RWPE1 (cell line): Measurements from ENCODE around the gene ARMCX6.
"Not testable (repeated sequence)": the region's sequence is repeated elsewhere in the genome, so short reads cannot be mapped to it uniquely, and the experiment has no call there.

Experiments
- CTCF ChIA-PET: fragments of 350-600 bp; sonication (Branson Sonifier 250); formaldehyde crosslinking; extraction: SDS; loops from one replicate; lab custom pipeline; 2021; lab: Yijun Ruan, JAX
- POLR2A ChIA-PET: fragments of 400-600 bp; formaldehyde crosslinking; extraction: SDS; loops from one replicate; lab custom pipeline; 2020; ENCODE audit warnings: antibody characterized with exemption; ENCODE audit not compliant: low non-redundant PET; lab: Yijun Ruan, JAX
- DNase-seq: peaks from one replicate; pipeline ENCODE4 v3.0.0; 2012; ENCODE audit warnings: low spot score
- H3K27ac ChIP-seq: fragments of 450-650 bp; 2 replicates; pipeline ENCODE4 v1.5.1; 2017
- TF ChIP-seq, protein P1 (sequence below): fragments of 450-650 bp; conservative IDR thresholded peaks from 2 replicates; pipeline ENCODE4 v1.5.1; 2017; ENCODE audit warnings: low read depth, mild to moderate bottlenecking

ARMCX6 gene

DNA sequence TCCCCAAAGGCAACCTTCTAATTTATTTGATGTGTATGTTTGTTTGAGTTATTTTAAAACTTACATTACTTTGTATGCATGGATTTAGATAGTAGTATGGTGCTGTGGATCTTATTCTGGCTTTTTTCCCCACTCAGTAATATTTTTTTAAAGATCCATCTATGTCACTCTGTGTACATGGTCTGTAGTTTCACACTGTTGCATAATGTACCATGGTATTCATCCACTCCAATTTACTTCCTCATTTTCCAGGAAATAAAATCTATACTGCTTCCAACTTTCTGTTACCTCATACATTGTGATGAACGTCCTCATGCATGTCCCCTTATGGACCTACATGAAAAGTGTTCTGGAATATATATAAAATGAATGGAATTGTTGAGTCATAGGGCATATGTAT is 24.3 kb upstream of the ARMCX6 start:
- POLR2A ChIA-PET = no interaction called here
- H3K27ac ChIP-seq = no peak overlapping the region
- TF ChIP-seq, protein P1, sequence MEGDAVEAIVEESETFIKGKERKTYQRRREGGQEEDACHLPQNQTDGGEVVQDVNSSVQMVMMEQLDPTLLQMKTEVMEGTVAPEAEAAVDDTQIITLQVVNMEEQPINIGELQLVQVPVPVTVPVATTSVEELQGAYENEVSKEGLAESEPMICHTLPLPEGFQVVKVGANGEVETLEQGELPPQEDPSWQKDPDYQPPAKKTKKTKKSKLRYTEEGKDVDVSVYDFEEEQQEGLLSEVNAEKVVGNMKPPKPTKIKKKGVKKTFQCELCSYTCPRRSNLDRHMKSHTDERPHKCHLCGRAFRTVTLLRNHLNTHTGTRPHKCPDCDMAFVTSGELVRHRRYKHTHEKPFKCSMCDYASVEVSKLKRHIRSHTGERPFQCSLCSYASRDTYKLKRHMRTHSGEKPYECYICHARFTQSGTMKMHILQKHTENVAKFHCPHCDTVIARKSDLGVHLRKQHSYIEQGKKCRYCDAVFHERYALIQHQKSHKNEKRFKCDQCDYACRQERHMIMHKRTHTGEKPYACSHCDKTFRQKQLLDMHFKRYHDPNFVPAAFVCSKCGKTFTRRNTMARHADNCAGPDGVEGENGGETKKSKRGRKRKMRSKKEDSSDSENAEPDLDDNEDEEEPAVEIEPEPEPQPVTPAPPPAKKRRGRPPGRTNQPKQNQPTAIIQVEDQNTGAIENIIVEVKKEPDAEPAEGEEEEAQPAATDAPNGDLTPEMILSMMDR = no peak
- DNase-seq = no peak
- CTCF ChIA-PET = no interaction called here

DNA sequence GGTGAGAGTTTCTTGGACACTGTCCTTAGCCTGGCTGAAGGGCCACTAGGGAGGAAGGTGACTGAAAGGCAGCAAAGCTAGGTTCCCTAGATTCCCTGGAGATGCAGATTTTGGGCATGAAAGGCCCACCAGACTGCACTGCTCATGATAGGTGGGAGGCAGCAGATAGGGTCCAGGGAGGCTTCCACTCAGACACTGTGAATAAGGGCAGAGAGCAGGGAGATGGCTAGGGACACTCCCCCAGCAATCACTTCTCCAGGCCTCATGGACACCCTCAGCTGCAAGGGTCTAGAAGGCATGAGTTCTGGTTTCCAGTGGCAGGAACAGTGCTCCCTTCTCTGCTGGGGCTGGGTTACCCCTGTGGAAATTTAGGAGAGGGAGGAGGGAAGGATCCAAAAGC is 21.8 kb upstream of the ARMCX6 start:
- TF ChIP-seq, protein P1 = no peak
- DNase-seq = no peak
- H3K27ac ChIP-seq = no peak overlapping the region
- ChIA-PET POLR2A (no interaction called here), CTCF (interaction anchor here (0.8 kb wide), 2 partner anchors 11 to 119 kb away, joined by 3 to 6 read pairs; no protein-coding TSS in a partner anchor)

DNA sequence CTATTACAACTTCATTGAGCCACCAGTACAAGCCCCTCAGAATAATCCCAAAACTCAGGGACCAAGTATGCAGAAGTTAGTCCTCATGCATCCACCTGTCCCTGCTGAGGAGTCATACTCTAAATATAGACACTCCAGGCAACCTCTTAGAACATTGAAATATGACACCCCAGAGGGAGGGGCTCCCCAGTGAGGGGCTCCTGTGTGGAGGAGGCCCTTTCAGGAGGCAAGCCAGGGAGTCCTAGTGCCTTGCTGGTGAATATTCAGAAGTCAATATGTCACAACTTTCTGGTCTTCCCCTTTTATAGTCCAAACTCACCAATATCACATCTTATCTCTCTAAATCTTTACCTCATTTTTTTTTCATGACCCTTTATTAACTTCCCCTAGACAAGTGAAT is 1.6 kb upstream of the ARMCX6 start:
- ChIA-PET CTCF (no interaction called here), POLR2A (no interaction called here)
- no peak overlapping the region for H3K27ac ChIP-seq
- DNase-seq = no peak
- TF ChIP-seq, protein P1 = no peak

DNA sequence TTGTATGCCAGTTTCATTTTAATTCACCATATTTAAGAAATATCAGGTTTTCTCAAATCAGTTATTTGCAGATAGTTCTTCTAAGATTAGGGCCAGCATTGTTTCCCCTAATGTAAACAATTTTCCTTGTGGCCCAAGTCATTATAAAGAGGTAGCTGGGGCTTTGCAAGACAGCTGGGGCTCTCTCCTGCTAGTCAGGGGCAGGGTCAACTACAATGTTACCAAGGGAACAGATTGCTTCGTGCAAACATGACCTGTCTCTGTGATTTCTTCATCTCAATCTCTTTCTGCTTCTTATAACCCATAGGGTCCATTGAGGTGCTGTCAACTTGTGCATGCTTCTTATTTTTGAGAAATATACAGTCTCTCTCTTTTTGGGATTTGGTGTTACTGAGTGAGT is 12.1 kb downstream of the ARMCX6 start:
- DNase-seq = no peak
- no peak overlapping the region for H3K27ac ChIP-seq
- POLR2A ChIA-PET = no interaction called here
- CTCF ChIA-PET = no interaction called here
- TF ChIP-seq, protein P1 = no peak

DNA sequence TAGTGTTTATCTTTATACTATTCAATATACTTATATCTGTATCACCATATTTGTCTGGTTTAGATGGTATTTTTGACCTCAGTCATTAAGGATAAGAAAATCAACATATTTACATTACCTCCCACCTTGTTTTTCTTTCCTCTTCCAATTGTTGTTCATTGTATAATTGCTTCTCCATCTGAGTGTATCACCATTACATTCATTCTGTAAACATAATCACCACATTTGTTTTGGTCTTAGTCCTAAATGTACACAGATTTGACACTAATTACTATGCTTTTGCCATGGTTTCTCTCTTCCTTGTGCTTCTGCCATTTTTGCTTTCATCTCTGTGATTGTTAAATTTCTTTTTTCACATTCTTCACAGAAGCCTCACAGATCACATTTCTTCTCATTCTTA is 12.7 kb downstream of the ARMCX6 start:
- ChIA-PET POLR2A (no interaction called here), CTCF (no interaction called here)
- TF ChIP-seq, protein P1 = no peak
- no peak overlapping the region for H3K27ac ChIP-seq
- DNase-seq = no peak

DNA sequence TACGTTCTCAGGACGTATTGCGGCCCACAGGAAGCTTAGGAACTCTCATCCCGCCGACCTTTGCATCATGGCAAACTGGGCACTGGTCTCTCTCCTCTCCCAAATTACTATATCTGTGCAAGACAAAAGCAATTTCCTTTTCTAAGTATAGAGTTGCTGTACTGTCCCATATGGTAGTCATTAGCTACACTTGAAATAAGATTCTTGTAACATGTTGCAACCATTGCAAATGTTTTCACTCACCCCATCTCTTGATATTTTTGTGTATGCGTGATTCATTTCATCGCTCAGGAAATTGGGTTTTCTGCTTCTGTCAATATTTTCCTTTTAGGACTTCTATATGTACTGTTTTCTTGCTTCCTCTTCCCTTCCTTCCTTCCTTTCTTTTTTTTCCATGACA is 15.7 kb downstream of the ARMCX6 start:
- H3K27ac ChIP-seq = no peak overlapping the region
- DNase-seq = no peak
- POLR2A ChIA-PET = no interaction called here
- TF ChIP-seq, protein P1 = no peak
- CTCF ChIA-PET = no interaction called here

DNA sequence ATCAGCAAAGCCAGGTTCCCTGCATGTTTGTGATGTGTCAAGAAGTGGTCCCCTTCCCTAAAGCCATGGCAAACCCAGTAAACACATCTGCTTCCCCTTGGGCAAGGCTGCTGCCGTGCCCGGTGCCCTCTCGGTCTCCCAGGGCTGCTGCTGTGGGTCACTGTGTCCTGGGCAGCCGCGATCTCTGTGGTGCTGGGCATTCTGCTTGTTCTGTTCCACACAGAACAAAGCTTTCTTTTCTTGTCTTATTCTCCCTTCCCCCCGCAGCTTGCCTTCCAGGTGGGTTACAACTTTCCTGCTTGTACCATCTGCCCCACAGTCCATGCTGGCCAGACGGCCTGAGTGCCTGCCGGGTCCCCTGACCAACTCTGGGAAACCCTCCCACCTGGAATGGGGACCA is 18.2 kb downstream of the ARMCX6 start:
- CTCF ChIA-PET, POLR2A ChIA-PET, DNase-seq: not testable (repeated sequence)

More for the DNA sequence above, 18.2 kb downstream of the ARMCX6 start:
- H3K27ac ChIP-seq = not testable (repeated sequence)
